PC-9 (cell line): Measurements from ENCODE around the gene PTBP2.

Source experiments
- CTCF ChIP-seq: fragments of 200-600 bp; sonication (generic); conservative IDR thresholded peaks from 2 replicates; pipeline ENCODE4 v1.6.1; 2017; ENCODE audit warnings: mixed run types, antibody characterized with exemption, mild to moderate bottlenecking, moderate library complexity
- EZH2 ChIP-seq: fragments of 200-600 bp; sonication (generic); IDR thresholded peaks from 2 replicates; pipeline ENCODE4 v1.8.0; 2017; ENCODE audit warnings: antibody characterized with exemption, low read depth

- no peak for TF ChIP-seq CTCF
- no peak for TF ChIP-seq EZH2
Measured at GRCh38 chr1:96713649-96714048, 7.9 kb upstream of the PTBP2 start.
